Esophagus muscularis mucosa (tissue), 4 donors: ENCODE results near the gene CT47A1. TPM values are rescaled to one million over a fixed set of nuclear protein-coding genes. Genes with fewer than 3 reads are reported as not detected.
"Not testable (repeated sequence)": the region's sequence is repeated elsewhere in the genome, so short reads cannot be mapped to it uniquely, and the experiment has no call there.

Source experiments
- DNase-seq: peaks from one replicate; pipeline ENCODE4 v3.0.0-alpha.2; 2017; ENCODE audit errors: extremely low spot score
- H3K27ac ChIP-seq, 4 donors: fragments of 200-600 bp; sonication (generic); replicated peaks in 1 of 4; 1 replicate in 3 of 4; 2 replicates in 1 of 4; pipeline ENCODE4 v1.5.1; 2016 to 2019; ENCODE audit warnings: mild to moderate bottlenecking in 1 of 4
- H3K27me3 ChIP-seq, 4 donors: fragments of 200-600 bp; sonication (generic); one replicate each; pipeline versions ENCODE4 v1.5.1 to v1.6.0; 2016 to 2019
- H3K36me3 ChIP-seq, 4 donors: fragments of 200-600 bp; sonication (generic); one replicate each; pipeline ENCODE4 v1.5.1; 2016 to 2019
- H3K4me1 ChIP-seq, 4 donors: fragments of 200-600 bp; sonication (generic); one replicate each; pipeline ENCODE4 v1.5.1; 2016 to 2019
- H3K4me3 ChIP-seq, 4 donors: fragments of 200-600 bp; sonication (generic); 1 replicate in 2 of 4; 2 replicates in 2 of 4; pipeline ENCODE4 v1.5.1; 2016 to 2019; ENCODE audit warnings: mild to moderate bottlenecking in 4 of 4, moderate library complexity in 1 of 4
- H3K9me3 ChIP-seq, 4 donors: fragments of 200-600 bp; sonication (generic); 1 replicate in 3 of 4; 2 replicates in 1 of 4; pipeline ENCODE4 v1.5.1; 2016 to 2019
- EP300 ChIP-seq: sonication (generic); formaldehyde crosslinking; IDR thresholded peaks from one replicate; pipeline ENCODE4 v1.6.1; 2017; ENCODE audit warnings: antibody characterized with exemption
- POLR2A ChIP-seq: fragments of 450-650 bp; IDR thresholded peaks from one replicate; pipeline ENCODE4 v1.6.1; 2017; ENCODE audit warnings: antibody characterized with exemption, moderate library complexity, mild to moderate bottlenecking, low read depth
- POLR2AphosphoS5 ChIP-seq, 2 donors: sonication (generic); formaldehyde crosslinking; IDR thresholded peaks; one replicate each; pipeline ENCODE4 v1.6.1; 2017; ENCODE audit warnings: antibody characterized with exemption in 2 of 2
- WGBS: methylation state at CpG from one replicate; pipeline ENCODE4 v1.1.5; 2018; 5-methylcytosine and 5-hydroxymethylcytosine counted together
- intact Hi-C: fragments of 100-400 bp; cut with DNase I; formaldehyde crosslinking; loops from one replicate; pipeline ENCODE4 v1.15.1; 2023
- small RNA-seq, 3 donors: library from RNA; depleted of rRNA; stranded (forward); fragments of <200 nt; gene quantifications; one replicate each; pipeline ENCODE3, GENCODE V24; 2016
- total RNA-seq, 4 donors: library from RNA; depleted of rRNA; stranded (reverse); fragments of >200 nt; gene quantifications; one replicate each; pipeline versions ENCODE4 v1.1.0 to v1.2.1, GENCODE V29; 2016
- TF ChIP-seq, protein P1 (sequence below), 3 experiments: fragments of 200-600 bp in 2 of 3; fragments of 450-650 bp in 1 of 3; sonication (generic) in 2 of 3; IDR thresholded peaks; one replicate each; pipeline ENCODE4 v1.5.1; 2017 to 2019; ENCODE audit warnings: antibody characterized with exemption in 3 of 3, mild to moderate bottlenecking in 2 of 3, moderate library complexity in 1 of 3

CT47A1 gene
- total RNA-seq, 4 donors from 2014 or later, result not detected

GRCh38 chrX:121000589-121000988 is 15.0 kb upstream of the CT47A1 start:
- no peak overlapping the region for H3K27ac ChIP-seq
- H3K4me3 ChIP-seq, result no peak overlapping the region
- TF ChIP-seq POLR2A (no peak), POLR2AphosphoS5 (IDR thresholded peaks at IDR 0.05) (no peak), EP300 (no peak)
- TF ChIP-seq, protein P1, sequence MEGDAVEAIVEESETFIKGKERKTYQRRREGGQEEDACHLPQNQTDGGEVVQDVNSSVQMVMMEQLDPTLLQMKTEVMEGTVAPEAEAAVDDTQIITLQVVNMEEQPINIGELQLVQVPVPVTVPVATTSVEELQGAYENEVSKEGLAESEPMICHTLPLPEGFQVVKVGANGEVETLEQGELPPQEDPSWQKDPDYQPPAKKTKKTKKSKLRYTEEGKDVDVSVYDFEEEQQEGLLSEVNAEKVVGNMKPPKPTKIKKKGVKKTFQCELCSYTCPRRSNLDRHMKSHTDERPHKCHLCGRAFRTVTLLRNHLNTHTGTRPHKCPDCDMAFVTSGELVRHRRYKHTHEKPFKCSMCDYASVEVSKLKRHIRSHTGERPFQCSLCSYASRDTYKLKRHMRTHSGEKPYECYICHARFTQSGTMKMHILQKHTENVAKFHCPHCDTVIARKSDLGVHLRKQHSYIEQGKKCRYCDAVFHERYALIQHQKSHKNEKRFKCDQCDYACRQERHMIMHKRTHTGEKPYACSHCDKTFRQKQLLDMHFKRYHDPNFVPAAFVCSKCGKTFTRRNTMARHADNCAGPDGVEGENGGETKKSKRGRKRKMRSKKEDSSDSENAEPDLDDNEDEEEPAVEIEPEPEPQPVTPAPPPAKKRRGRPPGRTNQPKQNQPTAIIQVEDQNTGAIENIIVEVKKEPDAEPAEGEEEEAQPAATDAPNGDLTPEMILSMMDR (IDR thresholded peaks at IDR 0.05), result no peak
- intact Hi-C loops, result no loop called here
- H3K4me1 ChIP-seq, result no peaks in the 10 kb centered on the region
- no peaks in the 10 kb centered on the region for H3K36me3 ChIP-seq
- no peak for DNase-seq
- WGBS, result 56% methylated on average over 4 of the region's 4 CpGs
- no peaks in the 10 kb centered on the region for H3K27me3 ChIP-seq
- no peaks in the 10 kb centered on the region for H3K9me3 ChIP-seq

GRCh38 chrX:120999413-120999812 is 13.9 kb upstream of the CT47A1 start:
- H3K9me3 ChIP-seq, result no peaks in the 10 kb centered on the region
- no peak overlapping the region for H3K4me3 ChIP-seq
- WGBS, result 78% methylated on average over 3 of the region's 3 CpGs
- no peaks in the 10 kb centered on the region for H3K4me1 ChIP-seq
- DNase-seq, result no peak
- no peak overlapping the region for H3K27ac ChIP-seq
- intact Hi-C loops, result no loop called here
- TF ChIP-seq POLR2A, result no peak
- TF ChIP-seq EP300, result no peak
- TF ChIP-seq, protein P1 (IDR thresholded peaks at IDR 0.05), result no peak
- no peak for TF ChIP-seq POLR2AphosphoS5 (IDR thresholded peaks at IDR 0.05)
- H3K27me3 ChIP-seq, result no peaks in the 10 kb centered on the region
- H3K36me3 ChIP-seq, result no peaks in the 10 kb centered on the region

DNA sequence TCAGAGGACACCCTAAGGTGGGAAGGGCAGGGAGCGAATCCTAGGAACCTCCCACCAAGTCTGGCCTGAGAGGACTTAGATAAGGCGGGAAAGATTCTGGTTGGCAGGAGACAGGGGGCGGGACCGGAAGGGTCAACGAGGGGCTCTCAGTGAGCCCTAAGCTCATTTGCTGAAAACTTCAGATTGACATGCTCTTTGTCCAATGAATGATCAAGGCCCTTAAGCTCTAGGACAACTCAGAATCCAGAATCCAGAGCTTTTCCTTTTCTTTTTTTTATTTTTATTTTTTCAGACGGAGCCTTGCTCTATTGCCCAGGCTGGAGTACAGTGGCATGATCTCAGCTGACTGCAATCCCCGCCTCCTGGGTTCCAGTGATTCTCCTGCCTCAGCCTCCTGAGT is 29.1 kb downstream of the CT47A1 start, which contains the start of gene CT47A7:
TSS of gene CT47A7 (minus strand) at position 101 of the 400 bp plus-strand sequence. CDS start 255 bp downstream, outside the sequence.
- H3K4me1 ChIP-seq, H3K27me3 ChIP-seq, DNase-seq, H3K4me3 ChIP-seq, H3K9me3 ChIP-seq, intact Hi-C loops, H3K27ac ChIP-seq, H3K36me3 ChIP-seq: not testable (repeated sequence)
- no CpG with 5 or more reads among the region's 7 CpGs for WGBS

Small RNA genes lying within 50 kb of the gene (small RNA-seq; reads per million reads assigned to genes)
- gene AL670379.1, result 0 reads per million in 3 donors
- gene AL670379.10, result 0 reads per million in 3 donors
- gene AL670379.11, result 0 reads per million in 3 donors
- gene AL670379.12, result 0 reads per million in 3 donors
- 0 reads per million in 3 donors for gene AL670379.2
- 0 reads per million in 3 donors for gene AL670379.3
- gene AL670379.4, result 0 reads per million in 3 donors
- 0 reads per million in 3 donors for gene AL670379.5
- gene AL670379.6, result 0 reads per million in 3 donors
- gene AL670379.7, result 0 reads per million in 3 donors
- gene AL670379.8, result 0 reads per million in 3 donors
- 0 reads per million in 3 donors for gene AL670379.9

Other genes with a start within 250 kb of the CT47A1 start
- gene CT47B1, start 109.9 kb downstream of the CT47A1 start, total RNA-seq, result not detected
- not detected for gene CT47A11, start 48.6 kb downstream of the CT47A1 start, total RNA-seq
- not detected for gene CT47A10, start 43.7 kb downstream of the CT47A1 start, total RNA-seq
- not detected for gene CT47A9, start 38.9 kb downstream of the CT47A1 start, total RNA-seq
- gene CT47A8, start 34.0 kb downstream of the CT47A1 start, total RNA-seq, result not detected
- not detected for gene CT47A7, start 29.2 kb downstream of the CT47A1 start, total RNA-seq
- not detected for gene CT47A6, start 24.3 kb downstream of the CT47A1 start, total RNA-seq
- gene CT47A5, start 19.4 kb downstream of the CT47A1 start, total RNA-seq, result not detected
- gene CT47A4, start 14.6 kb downstream of the CT47A1 start, total RNA-seq, result not detected
- gene CT47A3, start 9.7 kb downstream of the CT47A1 start, total RNA-seq, result not detected
- not detected for gene CT47A2, start 4.8 kb downstream of the CT47A1 start, total RNA-seq
- 1 to 10 TPM in 3 of 4 donors, under 1 TPM in 1; 0.83 to 1.7 (median 1.1) TPM for gene GLUD2, start 61.9 kb upstream of the CT47A1 start, total RNA-seq